AG09319 (cell line): ENCODE results near the gene SMAD7.

ENCODE experiments used
- DNase-seq: peaks from one replicate; pipeline ENCODE4 v3.0.0-alpha.2; 2010; ENCODE audit warnings: low read depth; ENCODE audit errors: extremely low read depth
- TF ChIP-seq, protein P1 (sequence below): IDR thresholded peaks from 2 replicates; pipeline ENCODE4 v1.5.1; 2011; ENCODE audit warnings: low read depth, mild to moderate bottlenecking, inconsistent platforms, low read length, moderate library complexity

The SMAD7 gene

DNA sequence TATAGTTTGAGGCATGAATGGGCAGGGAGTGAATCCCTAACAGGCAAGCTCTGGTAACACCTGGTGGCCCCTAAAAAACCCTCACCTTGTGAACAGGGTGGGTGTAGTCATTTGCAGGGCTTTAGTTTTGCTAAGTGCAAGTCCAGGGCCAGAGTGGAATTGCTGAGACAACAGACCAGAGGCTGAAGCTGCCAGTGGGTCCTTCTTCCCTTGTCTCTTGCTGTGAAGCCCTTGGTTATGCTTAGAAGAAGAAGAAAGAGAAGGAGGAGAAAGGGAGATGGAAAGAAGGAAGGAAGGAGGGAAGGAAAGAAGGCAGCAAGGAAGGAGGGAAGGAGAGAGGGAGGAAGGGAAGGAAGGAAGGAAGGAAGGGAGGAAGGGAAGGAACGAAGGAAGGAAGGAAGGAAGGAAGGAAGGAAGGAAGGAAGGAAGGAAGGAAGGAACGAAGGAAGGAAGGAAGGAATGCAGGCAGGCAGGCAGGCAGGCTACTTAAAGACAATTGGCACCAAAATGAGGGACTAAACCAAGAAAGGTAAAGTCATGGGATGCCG, 45.8 kb downstream of the SMAD7 start:
- no peak for DNase-seq
- TF ChIP-seq, protein P1, sequence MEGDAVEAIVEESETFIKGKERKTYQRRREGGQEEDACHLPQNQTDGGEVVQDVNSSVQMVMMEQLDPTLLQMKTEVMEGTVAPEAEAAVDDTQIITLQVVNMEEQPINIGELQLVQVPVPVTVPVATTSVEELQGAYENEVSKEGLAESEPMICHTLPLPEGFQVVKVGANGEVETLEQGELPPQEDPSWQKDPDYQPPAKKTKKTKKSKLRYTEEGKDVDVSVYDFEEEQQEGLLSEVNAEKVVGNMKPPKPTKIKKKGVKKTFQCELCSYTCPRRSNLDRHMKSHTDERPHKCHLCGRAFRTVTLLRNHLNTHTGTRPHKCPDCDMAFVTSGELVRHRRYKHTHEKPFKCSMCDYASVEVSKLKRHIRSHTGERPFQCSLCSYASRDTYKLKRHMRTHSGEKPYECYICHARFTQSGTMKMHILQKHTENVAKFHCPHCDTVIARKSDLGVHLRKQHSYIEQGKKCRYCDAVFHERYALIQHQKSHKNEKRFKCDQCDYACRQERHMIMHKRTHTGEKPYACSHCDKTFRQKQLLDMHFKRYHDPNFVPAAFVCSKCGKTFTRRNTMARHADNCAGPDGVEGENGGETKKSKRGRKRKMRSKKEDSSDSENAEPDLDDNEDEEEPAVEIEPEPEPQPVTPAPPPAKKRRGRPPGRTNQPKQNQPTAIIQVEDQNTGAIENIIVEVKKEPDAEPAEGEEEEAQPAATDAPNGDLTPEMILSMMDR = no peak

DNA sequence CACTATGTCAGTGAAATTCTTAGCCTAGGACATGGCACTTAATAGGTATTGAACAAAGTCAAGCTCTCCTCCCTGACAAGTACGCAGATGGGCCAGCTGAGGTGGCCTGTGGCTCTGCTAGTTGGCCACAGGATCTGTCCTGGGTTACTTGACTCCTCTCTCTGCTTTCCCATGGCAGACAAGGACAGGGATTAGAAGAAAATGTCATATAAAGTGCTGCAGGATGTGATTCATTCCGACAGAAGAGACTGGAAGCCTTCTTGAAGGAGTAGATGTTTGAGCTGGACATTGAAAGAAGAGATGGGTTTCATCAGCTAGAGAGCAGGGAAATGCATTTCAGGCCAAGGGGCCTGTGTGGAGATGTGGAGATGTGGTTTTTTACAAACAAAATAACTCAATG, 46.7 kb downstream of the SMAD7 start:
- TF ChIP-seq, protein P1 = no peak
- no peak for DNase-seq

DNA sequence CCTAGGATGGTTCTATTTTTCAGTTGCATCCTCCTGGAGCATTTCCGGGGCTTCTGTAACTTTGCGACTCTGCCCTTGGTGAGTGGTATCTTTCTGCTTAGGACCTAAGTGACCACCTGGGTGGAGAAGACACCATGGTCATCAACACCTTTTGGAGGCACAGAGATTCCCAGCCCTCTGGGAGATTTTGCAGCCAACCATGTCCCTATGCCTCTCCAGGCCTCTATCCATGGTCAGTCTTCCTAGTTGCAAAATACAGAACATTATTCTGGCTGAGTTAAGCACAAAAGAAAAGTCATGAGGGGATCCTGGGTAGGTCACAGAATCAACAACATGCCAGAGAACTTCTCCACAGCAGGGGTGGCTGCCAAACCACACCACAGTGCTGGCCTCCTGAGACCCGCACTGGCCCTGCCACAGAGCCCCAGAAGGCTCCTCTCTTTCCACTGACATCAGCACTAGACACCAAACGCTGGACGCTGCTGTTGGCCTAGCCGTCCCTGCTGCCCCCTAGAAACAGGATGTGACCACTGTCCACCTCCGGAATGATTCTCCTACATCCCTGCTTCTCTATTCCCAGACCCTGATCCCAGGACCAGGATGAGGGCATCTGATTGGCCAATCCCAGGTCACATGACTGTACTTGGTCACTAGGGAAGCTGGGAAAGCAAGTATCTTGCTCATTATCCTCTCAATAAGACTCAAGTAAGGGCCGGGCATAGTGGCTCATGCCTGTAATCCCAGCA, 47.7 kb downstream of the SMAD7 start:
- no peak for DNase-seq
- TF ChIP-seq, protein P1 = no peak

DNA sequence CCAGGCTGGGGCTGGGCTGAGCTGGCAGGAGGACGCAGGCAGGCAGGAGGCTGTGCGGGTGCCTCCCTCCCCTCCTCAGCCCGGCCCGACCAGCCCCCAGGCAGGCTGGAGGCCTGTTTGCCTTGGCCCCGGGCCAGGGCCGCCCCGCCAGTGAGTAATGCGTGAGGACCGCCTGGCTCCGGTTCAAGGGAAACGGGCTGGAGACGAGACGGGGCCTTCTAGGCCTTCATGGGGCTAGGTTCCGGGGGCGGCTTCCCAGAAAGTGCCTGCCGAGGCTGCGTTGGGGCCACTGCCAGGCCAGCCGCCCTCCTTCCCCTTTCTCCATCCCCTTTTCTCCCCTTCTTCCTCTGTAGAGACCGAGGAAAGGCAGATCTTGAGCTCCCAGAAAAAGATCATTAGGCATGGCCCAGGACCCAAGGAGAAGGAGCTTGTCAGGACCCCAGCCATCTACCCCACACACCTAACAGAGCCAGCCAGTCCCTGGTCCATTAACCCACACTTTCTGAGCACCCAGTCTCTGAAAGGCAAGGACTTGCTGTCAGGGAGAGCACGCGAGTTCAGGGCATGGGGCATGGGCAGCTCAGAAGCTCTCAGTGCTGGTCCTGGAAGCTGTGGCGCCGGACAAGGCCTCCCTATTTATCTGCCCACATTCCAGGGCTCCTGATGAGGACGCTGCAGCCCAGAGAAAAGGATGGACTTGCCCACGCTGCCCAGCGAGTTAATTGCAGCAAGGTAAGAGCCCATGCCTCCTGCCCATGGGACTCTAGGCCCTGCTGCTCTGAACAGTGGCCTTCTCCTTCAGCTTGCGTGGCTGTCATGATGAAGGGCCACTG, 48.5 kb downstream of the SMAD7 start:
- TF ChIP-seq, protein P1 = no peak
- peak; percentile 77 for DNase-seq

DNA sequence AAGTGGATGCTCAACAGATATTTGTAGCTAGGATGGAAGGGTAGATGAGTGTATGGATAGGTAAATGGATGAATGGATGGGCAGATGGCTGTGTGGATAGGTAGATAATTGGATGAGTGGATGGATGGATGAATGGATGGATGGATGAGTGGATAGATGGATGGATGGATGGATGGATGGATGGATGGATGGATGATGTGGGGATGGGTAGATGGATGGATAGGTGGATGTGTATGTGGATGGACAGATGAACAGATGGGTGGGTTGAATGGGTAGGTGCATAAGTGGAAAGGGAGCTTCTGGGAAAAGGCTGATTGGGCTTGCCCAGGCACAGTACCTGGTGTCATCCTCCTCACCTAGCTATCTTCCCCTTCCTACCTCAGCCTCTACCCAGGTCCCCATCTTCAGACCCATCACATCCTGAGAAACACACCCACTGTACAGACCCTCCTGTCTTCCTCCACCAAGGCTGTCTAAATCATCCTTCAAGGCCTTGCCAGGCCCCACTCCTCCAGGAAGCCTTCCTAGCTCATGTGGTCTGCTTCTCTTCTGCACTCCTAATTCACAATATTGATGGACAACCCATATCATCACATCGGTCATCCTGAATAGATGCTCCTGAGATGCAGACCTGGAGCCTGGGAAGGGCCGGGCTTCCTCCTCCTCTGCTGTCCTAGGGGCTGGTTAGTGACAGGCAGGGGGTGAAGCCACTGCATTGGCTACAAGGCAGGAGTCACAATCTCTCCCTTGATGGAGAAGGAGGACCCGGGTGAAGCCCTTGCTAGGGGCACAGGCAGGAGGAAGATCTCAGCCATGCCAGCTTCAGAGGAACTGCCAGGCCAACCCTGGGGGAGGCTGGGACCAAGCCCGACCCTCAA, 49.4 kb downstream of the SMAD7 start:
- TF ChIP-seq, protein P1 = no peak
- no peak for DNase-seq

DNA sequence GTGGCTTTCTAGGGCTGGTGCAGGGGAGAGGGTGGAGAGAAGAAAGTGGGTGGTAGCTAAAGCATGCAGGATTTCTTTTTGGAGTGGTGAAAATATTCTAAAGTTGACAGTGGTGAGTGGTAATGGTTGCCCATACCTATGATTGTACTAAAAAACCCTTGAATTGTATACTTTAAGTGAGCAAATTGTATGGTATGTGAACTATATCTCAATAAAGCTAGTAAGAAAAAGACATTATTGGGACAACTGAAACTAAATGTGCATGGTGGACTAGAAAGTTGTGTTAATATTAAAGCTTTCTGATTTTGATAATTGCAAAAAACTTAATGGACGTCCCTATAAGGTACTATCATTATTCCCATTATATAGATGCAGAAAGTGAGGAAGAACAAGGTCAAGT, 50.3 kb downstream of the SMAD7 start:
- TF ChIP-seq, protein P1 = no peak

More for the DNA sequence above, 50.3 kb downstream of the SMAD7 start:
- no peak for DNase-seq
